Loucy (cell line): ENCODE measurements around the gene SYT9.

Experiments
- CTCF ChIP-seq: fragments of 200-600 bp; sonication (generic); conservative IDR thresholded peaks from 2 replicates; pipeline ENCODE4 v1.5.1; 2014; ENCODE audit warnings: mild to moderate bottlenecking, antibody characterized with exemption, low read length
- EZH2phosphoT487 ChIP-seq: fragments of 200-600 bp; IDR thresholded peaks from 2 replicates; pipeline ENCODE4 v1.6.1; 2018; ENCODE audit warnings: antibody characterized with exemption, mild to moderate bottlenecking, moderate library complexity, borderline replicate concordance

- no peak for TF ChIP-seq CTCF
- TF ChIP-seq EZH2phosphoT487: no peak
Observed at GRCh38 chr11:7367803-7368202, 116.1 kb downstream of the SYT9 start.
